LNCAP (cell line): ENCODE data around the gene DIRAS1.

Experiments
- CTCF ChIP-seq: fragments of 450-650 bp; IDR thresholded peaks from 2 replicates; pipeline ENCODE4 v1.5.1; 2017; ENCODE audit warnings: mild to moderate bottlenecking

DIRAS1 gene

GRCh38 chr19:2693492-2694160 lies 27.5 kb downstream of the DIRAS1 start:
- no peak for TF ChIP-seq CTCF

DNA sequence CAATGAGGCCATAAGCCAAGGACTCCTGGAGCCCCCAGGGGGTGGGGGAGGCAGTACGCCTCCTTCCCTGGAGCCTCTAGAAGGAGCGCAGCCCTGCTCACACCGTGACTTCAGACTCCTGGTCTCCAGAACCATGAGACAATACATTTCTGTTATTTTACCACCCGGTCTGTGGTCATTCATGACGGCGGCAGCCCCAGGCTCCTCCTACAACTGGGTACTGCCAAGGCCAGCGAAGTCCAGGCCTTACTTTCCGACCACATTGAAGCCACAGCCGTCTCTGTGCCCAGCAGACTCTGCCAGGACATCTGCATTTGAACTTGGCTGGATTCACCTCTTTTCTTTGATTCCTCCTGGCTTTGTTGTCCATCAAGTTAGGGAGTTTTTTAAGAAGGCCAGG lies 29.2 kb downstream of the DIRAS1 start:
- no peak for TF ChIP-seq CTCF

DNA sequence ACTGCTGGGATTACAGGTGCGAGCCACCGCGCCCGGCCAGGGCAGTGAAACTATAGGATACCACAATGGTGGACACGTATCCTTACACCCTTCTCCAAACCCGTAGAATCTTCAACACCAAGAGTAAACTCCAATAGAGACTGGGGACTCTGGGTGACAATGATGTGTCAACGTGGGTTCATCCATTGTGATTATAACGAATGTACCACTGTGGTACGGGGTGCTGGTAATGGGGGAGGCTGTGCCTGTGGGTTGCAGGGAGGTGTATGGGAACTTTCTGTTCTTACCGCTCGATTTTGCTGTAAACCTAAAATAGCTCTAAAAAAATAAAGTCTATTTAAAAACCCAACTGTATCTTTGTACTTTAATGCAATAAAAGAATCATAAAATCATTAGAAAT lies 30.3 kb downstream of the DIRAS1 start:
- TF ChIP-seq CTCF: no peak

GRCh38 chr19:2686360-2686759 lies 34.8 kb downstream of the DIRAS1 start:
- no peak for TF ChIP-seq CTCF

DNA sequence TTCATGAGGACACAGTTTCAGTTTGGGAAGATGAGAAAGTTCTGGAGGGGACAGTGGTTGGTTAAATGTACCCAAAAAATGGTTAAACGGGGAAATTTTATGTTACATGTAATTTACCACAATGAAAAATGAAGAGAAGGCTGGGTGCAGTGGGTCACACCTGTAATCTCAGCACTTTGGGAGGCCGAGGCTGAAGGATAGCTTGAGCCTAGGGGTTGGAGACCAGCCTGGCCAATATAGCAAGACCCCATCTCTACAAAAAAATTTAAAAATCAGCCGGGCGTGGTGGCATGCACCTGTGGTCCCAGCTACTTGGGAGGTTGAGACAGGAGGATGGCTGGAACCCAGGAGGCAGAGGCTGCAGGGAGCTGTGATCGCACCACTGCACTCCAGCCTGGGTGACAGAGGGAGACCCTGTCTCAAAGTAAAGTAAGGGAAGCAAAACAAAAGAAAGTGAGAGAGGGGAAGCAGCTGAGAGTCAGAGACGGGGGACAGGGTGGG lies 35.9 kb downstream of the DIRAS1 start:
- TF ChIP-seq CTCF: no peak

DNA sequence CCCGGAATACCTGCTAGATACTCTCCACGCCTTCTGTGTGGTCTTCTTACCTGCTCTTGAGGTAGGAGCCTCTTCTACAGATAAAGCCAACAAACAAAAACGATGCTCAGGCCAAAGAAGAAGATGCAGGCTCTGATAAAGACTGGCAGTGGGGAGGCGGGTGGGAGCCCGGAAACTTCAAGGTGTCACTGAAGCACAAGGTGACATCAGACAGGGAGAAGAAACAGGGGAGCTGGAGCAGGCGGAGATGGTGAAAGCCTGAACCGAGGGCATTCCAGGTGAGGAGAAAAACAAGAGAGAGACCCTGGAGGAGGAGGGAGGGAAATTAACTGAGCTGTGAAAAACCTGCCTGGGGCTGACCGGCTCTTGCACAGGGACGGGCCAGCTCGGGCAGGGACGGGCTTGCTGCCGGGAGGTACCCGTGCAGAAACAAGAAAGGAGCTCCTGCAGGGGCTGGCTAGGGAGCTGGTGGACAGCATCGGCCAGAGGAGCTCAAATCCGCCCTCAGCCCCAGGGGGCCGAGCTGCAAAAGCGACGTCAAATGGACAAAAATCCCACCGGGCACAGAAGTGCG lies 37.7 kb downstream of the DIRAS1 start:
- TF ChIP-seq CTCF: no peak

- no peak for TF ChIP-seq CTCF
Measured at GRCh38 chr19:2680808-2681207, 40.4 kb downstream of the DIRAS1 start.
